Muscle of arm (tissue), 12 donors: ENCODE data around the gene EIF5AL1. TPM values are rescaled to one million over a fixed set of nuclear protein-coding genes. Genes with fewer than 3 reads are reported as not detected.
A peak's percentile ranks its signal among the peaks of the same experiment; 100 is the strongest.
"Not testable (repeated sequence)": the region's sequence is repeated elsewhere in the genome, so short reads cannot be mapped to it uniquely, and the experiment has no call there.

Experiments used
- DNase-seq: peaks from one replicate; pipeline ENCODE4 v3.0.0-alpha.2; 2013
- polyA plus RNA-seq, 12 donors: library from polyadenylated mRNA; unstranded; fragments of 120-200 nt; gene quantifications; one replicate each; pipeline ENCODE4 v1.2.1, GENCODE V29; 2013; ENCODE audit not compliant: insufficient read length in 12 of 12

The EIF5AL1 gene
- polyA plus RNA-seq, 12 donors: 0.06 to 6.6 (median 1.6) TPM; not detected in 1

DNA sequence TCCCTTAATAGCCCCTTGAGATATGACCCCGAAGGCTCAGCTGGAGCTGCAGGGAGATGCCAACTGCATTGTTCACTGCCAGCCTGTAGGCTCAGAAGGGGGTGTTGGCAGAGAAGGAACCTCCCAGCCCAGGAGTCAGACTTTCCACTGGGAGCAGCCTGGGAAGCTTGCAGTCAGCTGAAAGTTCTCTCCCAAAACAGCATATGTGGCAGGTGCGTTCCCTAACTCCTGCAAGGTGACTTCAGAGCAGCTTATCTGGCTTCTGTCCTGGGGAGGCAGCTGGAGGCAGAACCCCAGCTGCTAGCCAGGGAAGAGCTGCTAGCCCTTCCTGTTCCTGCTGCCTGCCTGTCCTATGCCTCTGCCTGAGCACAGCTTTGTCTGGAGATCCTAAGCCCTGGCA is 39.8 kb downstream of the EIF5AL1 start:
- DNase-seq: no peak

DNA sequence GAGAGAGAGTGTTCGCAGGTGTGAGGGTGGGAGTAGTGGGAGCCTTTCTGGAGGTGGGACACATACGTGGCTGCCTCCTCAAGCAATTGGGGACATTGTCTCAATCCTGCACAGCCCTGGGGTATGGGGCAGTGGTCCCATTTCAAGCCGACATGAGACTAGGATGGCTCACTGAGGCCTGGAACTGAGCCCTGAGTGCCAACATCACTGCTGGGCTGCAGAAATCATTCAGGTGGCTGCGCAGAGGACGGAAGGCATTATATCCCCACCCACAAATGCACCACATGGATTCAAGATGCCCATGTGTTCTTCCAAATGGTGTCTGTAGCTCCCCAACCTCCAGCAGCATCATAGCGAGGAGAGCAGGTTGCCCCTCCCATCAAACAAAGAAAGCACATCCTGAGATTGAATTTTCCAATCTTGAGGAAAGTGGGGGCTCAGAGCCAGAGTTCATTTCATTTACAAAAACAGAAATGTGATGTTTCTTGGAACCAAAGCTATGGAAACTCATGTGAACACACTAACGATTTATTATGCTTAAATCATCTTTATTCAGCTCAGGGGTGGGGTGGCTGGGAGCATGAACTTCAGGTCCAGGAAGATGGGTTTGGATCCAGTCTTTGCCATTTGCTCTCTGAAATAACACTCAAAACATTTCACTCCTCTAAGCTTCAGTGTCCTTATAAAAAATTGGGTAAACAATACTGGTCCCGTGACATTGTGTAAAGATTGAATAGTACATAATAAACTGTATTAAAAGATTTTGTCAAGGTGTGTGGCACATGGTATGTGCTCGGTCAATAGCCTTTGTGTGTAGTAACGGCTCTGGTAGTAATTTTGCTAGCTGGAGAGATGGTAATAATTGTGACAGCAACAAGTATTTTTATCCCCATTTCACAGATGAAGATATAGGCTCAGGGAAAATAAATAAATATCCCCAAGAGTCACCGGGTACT is 43.3 kb downstream of the EIF5AL1 start:
- peak; percentile 15 for DNase-seq

DNA sequence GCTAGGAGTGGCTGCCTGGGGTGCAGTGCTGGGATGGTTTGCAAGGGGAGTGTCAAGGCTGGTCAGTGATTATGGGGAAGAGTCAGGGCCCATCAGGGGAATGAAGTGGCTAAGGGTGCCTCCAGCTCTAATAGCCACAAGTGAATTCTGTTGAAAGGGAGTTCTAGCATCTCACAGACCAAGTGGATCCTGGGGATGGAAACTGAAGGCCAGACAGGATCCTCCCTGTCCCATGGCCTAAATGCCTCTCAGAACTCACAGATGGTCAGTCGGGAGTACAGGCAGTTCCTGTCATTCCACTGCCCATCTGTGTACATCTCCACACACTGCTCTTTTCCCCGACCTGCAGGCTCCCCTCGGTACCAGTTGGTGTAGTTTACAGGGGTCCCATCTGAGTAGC is 44.6 kb downstream of the EIF5AL1 start:
- DNase-seq: not testable (repeated sequence)

DNA sequence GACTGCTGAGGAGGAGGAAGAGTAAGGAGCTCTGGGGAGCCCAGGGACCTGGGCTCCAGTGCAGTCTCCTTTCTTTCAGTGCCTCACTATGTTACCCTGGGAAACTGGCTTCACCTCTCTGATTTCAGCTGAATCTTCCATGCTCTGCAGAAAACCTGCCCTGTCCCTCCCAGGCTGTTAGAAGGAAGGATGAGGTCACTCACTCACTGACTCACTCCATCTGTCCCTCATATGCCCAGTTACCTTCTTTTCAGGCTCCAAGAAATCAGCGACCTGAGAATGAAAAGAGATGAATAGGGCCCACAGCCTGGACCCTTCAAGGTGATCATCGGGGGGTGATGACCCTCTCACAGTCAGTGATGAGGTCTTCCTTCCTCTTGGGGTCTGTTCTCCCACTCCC is 47.4 kb downstream of the EIF5AL1 start:
- DNase-seq: no peak

DNA sequence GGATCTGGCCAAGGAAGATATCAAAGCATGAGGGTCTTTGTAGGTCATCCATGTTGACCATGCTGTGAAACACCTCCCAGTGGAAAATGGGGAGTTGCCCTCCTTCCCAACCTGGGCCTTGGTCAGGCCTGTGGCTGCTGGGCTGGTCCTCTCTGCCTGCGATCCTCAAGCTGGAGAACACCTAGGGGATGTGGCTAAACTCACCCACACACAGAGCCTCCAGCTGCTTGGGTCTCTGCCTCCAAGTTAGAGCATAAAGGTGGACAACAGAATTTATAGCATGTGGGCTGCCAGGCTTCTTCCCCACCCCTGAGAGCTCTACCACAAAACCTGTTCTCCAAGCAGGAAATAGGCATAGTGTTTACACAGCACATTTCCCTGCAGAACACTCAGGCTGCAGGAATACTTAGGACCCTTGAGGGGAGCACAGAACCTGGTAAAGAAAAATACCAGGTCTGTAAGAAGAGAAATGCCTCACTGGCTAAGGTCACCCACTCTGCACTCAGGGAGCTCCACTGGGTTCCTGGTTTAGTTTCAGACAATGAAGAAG is 47.9 kb downstream of the EIF5AL1 start, which contains the start of gene SFTPA2:
SFTPA2 (minus strand) TSS at position 248 of the 550 bp plus-strand sequence. CDS start 924 bp downstream, outside the sequence.
- no peak for DNase-seq

DNA sequence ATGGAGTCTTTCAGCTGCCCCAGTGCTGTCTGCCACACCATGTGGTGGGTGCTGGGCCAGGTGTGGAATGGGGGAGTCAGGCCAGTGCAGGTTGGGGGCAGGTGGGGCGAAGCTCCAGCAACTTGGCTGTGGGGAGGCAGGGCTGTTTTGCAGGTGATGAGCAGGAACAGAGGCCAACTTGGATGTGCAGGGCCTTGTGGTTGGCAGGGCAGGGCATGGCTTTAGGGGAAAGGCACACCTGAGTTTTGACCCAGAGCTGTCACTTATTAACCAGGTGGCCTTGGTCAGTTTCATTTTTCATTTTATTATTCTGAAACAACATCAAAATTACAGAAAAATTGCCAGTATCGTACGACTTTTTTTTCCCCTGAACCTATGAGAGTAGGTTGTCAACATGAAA is 48.9 kb downstream of the EIF5AL1 start:
- DNase-seq: no peak

DNA sequence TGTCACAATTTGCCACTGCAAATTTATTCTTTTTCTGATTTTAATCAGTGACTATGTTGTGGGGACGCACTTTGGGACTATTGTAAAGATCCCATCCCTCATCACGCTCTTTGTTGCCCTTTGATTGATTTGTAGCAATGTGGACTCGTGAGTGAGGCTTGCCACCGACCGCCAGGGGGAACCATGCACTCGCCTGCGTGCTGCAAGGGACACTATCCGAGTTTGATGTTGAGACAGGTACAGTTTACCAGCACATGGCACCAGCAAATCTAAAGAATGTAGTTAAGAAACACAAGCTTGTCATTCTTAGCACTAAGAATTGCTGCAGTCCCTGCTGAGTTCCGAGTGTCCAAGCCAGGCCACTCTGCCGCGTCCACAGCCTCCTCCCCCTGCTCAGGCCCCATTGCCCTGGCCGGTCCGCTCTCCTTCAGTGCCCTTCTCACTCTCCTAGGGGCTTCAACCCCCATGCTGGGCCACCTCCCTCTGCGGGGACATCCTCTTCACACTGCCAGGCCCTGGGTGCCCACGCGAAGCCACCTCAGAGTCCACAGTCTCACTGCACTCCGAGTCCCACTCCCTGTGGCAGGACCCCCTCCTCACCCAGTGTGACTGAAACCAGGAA is 49.9 kb downstream of the EIF5AL1 start:
- peak; percentile 50 for DNase-seq

DNA sequence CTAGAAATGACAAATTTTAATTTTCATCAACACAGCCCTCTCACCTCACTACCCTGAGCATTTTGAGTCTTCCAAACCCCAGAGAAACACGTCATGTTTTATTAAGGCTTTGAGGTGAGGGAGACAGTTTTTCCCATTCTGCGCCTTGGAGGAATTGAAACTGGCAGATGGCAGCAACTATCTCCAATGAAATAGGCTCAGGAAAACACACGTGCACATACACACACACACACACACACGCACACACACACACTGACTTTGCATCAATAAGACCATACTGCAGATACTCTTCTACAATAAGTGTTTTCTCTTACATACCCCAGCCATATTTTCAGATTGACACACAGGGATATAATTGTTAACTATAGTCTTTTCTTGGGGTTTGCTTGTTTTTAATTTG is 51.1 kb downstream of the EIF5AL1 start:
- DNase-seq: no peak

Other genes with a start within 250 kb of the EIF5AL1 start
- gene PPIF, start 165.1 kb upstream of the EIF5AL1 start, polyA plus RNA-seq: 10 to 100 TPM in 11 of 12 donors, not detected in 1; 17.8 to 46.8 (median 20.8) TPM
- gene ZCCHC24, start 66.9 kb upstream of the EIF5AL1 start, polyA plus RNA-seq: 10 to 100 TPM in 11 of 12 donors, not detected in 1; 47.0 to 84.0 (median 60.4) TPM
- under 1 TPM in 1 of 12 donors, not detected in 11; 0.11 TPM for gene SFTPA2, start 47.9 kb downstream of the EIF5AL1 start, polyA plus RNA-seq
- gene SFTPA1, start 98.4 kb downstream of the EIF5AL1 start, polyA plus RNA-seq: under 1 TPM in 1 of 12 donors, not detected in 11; 0.08 TPM
- 1 to 10 TPM in 9 of 12 donors, under 1 TPM in 1, not detected in 2; 0.97 to 2.9 (median 2.0) TPM for gene NUTM2B, start 190.7 kb downstream of the EIF5AL1 start, polyA plus RNA-seq